ENCODE measurements around the gene FOXP1.

DNA sequence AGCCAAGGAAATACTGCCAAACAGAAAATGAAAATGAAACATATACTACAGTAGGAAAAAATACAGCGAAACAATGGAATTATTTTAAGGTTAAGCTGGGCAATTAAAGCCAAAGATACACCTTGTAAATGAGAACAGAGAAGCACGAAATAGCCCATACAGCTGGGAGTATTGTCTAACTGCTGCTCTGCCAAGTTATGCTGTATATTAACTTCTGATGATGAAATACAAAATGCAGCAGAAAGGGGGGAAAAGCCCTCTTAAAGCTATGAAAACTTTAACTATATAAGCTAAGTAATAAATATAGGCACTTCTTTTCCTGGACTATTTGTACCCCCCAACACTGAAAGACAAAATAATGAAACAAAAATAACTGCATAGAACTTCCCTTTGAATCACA, 449.0 kb downstream of the FOXP1 start:
- TF ChIP-seq, protein P1, sequence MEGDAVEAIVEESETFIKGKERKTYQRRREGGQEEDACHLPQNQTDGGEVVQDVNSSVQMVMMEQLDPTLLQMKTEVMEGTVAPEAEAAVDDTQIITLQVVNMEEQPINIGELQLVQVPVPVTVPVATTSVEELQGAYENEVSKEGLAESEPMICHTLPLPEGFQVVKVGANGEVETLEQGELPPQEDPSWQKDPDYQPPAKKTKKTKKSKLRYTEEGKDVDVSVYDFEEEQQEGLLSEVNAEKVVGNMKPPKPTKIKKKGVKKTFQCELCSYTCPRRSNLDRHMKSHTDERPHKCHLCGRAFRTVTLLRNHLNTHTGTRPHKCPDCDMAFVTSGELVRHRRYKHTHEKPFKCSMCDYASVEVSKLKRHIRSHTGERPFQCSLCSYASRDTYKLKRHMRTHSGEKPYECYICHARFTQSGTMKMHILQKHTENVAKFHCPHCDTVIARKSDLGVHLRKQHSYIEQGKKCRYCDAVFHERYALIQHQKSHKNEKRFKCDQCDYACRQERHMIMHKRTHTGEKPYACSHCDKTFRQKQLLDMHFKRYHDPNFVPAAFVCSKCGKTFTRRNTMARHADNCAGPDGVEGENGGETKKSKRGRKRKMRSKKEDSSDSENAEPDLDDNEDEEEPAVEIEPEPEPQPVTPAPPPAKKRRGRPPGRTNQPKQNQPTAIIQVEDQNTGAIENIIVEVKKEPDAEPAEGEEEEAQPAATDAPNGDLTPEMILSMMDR (IDR thresholded peaks at IDR 0.05) = no peak
- no peak for TF ChIP-seq POLR2A (IDR thresholded peaks at IDR 0.05)

Measured in uterus (tissue), 2 donors.